Panc1 (cell line): Measurements from ENCODE around the gene PDCL3.

ENCODE experiments used
- CTCF ChIP-seq: fragments of 450-650 bp; IDR thresholded peaks from 2 replicates; pipeline ENCODE4 v1.5.1; 2017; ENCODE audit warnings: mild to moderate bottlenecking
- POLR2AphosphoS5 ChIP-seq: IDR thresholded peaks from 2 replicates; pipeline ENCODE4 v1.6.1; 2012; ENCODE audit warnings: mild to moderate bottlenecking, low read depth, low read length, moderate library complexity
- SIN3A ChIP-seq: IDR thresholded peaks from 2 replicates; pipeline ENCODE4 v1.6.1; 2012; ENCODE audit warnings: low read depth, mild to moderate bottlenecking, low read length, moderate library complexity, borderline replicate concordance; ENCODE audit not compliant: insufficient read depth
- TCF7L2 ChIP-seq: IDR thresholded peaks from 2 replicates; pipeline ENCODE4 v1.6.1; 2011; ENCODE audit warnings: mild to moderate bottlenecking, low read depth, low read length, inconsistent platforms

DNA sequence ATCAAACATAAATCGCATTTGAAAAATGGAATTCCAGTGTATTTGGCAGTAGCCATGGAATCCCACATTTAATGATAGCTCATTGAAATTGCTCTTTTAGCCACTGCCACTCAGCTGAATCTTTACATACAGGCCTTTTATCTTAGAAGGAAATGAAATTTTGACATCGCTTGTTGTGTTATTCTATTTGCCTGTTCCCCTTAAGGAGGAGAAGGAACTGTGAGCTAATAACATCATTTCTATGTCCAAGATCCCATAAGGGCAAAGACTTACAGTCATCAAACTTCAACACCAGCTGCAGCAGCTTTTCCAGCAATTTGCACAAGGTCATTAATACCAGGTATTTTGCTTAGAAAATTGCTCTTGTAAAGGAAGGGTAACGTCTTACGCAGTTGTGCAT is 6.0 kb upstream of the PDCL3 start:
- no peak for TF ChIP-seq CTCF
- no peak for TF ChIP-seq TCF7L2
- TF ChIP-seq SIN3A: no peak
- TF ChIP-seq POLR2AphosphoS5: no peak
